ENCODE results near the gene PIP5K1B.

PIP5K1B gene

DNA sequence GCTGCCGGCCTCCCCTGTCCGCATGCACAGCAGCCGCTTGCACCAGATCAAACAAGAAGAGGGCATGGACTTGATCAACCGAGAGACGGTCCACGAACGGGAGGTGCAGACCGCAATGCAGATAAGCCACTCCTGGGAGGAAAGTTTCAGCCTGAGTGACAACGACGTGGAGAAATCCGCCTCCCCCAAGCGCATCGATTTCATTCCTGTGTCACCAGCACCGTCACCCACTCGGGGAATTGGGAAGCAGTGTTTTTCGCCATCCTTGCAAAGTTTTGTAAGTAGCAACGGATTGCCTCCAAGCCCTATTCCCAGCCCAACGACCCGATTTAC lies 75.3 kb downstream of the PIP5K1B start:
- Histone ChIP-seq H3K4me3 (ENCODE audit: insufficient read length, low read depth) (peak overlapping the region; percentile 89), H3K4me1 (ENCODE audit: insufficient read depth, insufficient read length) (no peaks in the 10 kb centered on the region), H3K27me3 (ENCODE audit: insufficient read depth, insufficient read length) (no peaks in the 10 kb centered on the region), H3K9ac (ENCODE audit: insufficient read length, low read depth) (peak overlapping the region; percentile 89), H3K9me3 (ENCODE audit: insufficient read depth, low read length) (no peaks in the 10 kb centered on the region), H3K36me3 (ENCODE audit: insufficient read depth, insufficient read length, low read length) (peaks cover 11% of the 10 kb centered on the region)
- DNase-seq (ENCODE audit: low read depth, low spot score): no peak
- TF ChIP-seq SUZ12 (IDR thresholded peaks at IDR 0.05; ENCODE audit: extremely low read depth, insufficient read depth, insufficient read length) (no peak), ZNF274 (IDR thresholded peaks at IDR 0.05; ENCODE audit: low read depth, low read length) (no peak), YY1 (IDR thresholded peaks at IDR 0.05; ENCODE audit: insufficient read depth, insufficient read length) (no peak)

DNA sequence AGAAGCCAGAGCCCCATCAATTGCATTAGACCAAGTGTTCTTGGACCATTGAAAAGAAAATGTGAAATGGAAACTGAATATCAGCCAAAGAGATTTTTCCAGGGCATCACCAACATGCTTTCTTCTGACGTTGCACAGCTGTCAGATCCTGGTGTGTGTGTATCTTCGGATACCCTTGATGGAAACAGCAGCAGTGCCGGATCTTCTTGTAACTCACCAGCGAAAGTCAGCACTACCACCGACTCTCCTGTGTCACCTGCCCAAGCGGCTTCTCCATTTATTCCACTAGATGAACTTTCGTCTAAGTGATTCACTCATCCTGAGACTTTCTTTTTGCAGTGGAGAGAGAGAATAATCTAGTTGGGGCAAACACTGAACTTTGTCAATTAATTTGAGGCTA lies 75.7 kb downstream of the PIP5K1B start:
- no peak for TF ChIP-seq SUZ12 (IDR thresholded peaks at IDR 0.05; ENCODE audit: extremely low read depth, insufficient read depth, insufficient read length)
- no peak for TF ChIP-seq ZNF274 (IDR thresholded peaks at IDR 0.05; ENCODE audit: low read depth, low read length)
- TF ChIP-seq YY1 (IDR thresholded peaks at IDR 0.05; ENCODE audit: insufficient read depth, insufficient read length): no peak
- Histone ChIP-seq H3K4me1 (ENCODE audit: insufficient read depth, insufficient read length) (no peaks in the 10 kb centered on the region), H3K9ac (ENCODE audit: insufficient read length, low read depth) (peak overlapping the region; percentile 89), H3K36me3 (ENCODE audit: insufficient read depth, insufficient read length, low read length) (peaks cover 11% of the 10 kb centered on the region), H3K9me3 (ENCODE audit: insufficient read depth, low read length) (no peaks in the 10 kb centered on the region), H3K27me3 (ENCODE audit: insufficient read depth, insufficient read length) (no peaks in the 10 kb centered on the region), H3K4me3 (ENCODE audit: insufficient read length, low read depth) (peak overlapping the region; percentile 89)
- DNase-seq (ENCODE audit: low read depth, low spot score): no peak

DNA sequence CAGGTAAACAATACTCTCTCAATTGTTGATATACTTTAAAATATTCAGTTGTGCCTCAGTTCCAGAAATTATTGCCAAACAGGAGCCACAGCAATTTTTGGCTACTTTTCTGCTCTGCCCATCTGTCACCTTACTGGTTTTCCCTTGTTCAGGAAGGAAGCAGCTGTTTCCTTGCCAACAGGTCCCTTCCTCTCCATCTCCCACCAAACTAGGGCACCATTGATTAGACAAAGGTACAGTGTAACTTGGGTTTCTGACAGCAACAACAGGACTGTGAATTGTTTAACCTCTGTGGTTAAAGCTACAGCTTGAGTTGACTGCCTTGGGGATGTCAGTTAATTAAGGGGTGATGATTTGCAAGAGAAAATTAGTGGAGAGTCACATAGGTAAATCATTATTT lies 76.9 kb downstream of the PIP5K1B start:
- Histone ChIP-seq H3K27me3 (ENCODE audit: insufficient read depth, insufficient read length) (no peaks in the 10 kb centered on the region), H3K4me3 (ENCODE audit: insufficient read length, low read depth) (no peak overlapping the region), H3K9ac (ENCODE audit: insufficient read length, low read depth) (no peak overlapping the region), H3K4me1 (ENCODE audit: insufficient read depth, insufficient read length) (no peaks in the 10 kb centered on the region), H3K9me3 (ENCODE audit: insufficient read depth, low read length) (no peaks in the 10 kb centered on the region), H3K36me3 (ENCODE audit: insufficient read depth, insufficient read length, low read length) (peaks cover 14% of the 10 kb centered on the region)
- no peak for DNase-seq (ENCODE audit: low read depth, low spot score)
- TF ChIP-seq SUZ12 (IDR thresholded peaks at IDR 0.05; ENCODE audit: extremely low read depth, insufficient read depth, insufficient read length) (no peak), ZNF274 (IDR thresholded peaks at IDR 0.05; ENCODE audit: low read depth, low read length) (no peak), YY1 (IDR thresholded peaks at IDR 0.05; ENCODE audit: insufficient read depth, insufficient read length) (no peak)

DNA sequence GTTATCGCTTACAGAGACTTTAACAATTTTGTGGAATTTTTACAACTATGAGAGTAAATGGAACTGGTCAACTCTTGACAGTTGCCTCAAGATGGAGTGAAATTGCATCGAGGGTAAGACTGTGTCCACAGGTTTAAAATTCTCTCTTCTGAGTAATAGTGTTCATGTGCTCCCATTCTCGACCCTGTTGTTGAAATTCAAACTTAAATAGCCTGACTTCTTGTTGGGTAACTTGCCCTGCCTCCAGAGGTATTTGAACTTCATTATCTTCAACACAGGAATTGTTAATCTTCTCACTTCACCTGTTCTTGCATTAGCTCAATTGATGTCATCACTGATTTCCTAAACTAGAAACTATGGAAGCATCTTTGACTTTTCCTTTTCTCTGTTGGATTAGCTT lies 77.5 kb downstream of the PIP5K1B start:
- Histone ChIP-seq H3K9ac (ENCODE audit: insufficient read length, low read depth) (no peak overlapping the region), H3K27me3 (ENCODE audit: insufficient read depth, insufficient read length) (no peaks in the 10 kb centered on the region), H3K36me3 (ENCODE audit: insufficient read depth, insufficient read length, low read length) (peaks cover 14% of the 10 kb centered on the region), H3K4me1 (ENCODE audit: insufficient read depth, insufficient read length) (no peaks in the 10 kb centered on the region), H3K9me3 (ENCODE audit: insufficient read depth, low read length) (no peaks in the 10 kb centered on the region), H3K4me3 (ENCODE audit: insufficient read length, low read depth) (no peak overlapping the region)
- TF ChIP-seq SUZ12 (IDR thresholded peaks at IDR 0.05; ENCODE audit: extremely low read depth, insufficient read depth, insufficient read length): no peak
- TF ChIP-seq YY1 (IDR thresholded peaks at IDR 0.05; ENCODE audit: insufficient read depth, insufficient read length): no peak
- no peak for TF ChIP-seq ZNF274 (IDR thresholded peaks at IDR 0.05; ENCODE audit: low read depth, low read length)
- DNase-seq (ENCODE audit: low read depth, low spot score): no peak

DNA sequence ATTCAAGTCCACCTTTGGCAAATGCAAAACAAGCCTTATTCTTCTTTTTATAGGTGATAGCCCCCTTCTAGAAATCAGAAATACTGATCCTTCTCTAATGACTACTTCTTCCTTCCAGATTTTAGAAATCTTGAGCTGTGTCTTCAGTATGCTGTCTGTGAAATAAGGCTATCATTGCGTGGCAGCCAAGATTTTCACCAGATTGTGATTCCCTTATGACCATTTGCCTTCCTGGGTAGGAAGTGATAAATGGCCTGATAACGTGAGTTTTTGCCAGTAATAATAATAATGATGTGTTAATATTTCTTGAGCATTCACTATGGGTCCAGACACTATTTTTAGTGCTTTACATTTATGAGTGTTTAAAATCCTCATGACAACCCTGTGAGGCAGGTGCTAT lies 80.9 kb downstream of the PIP5K1B start:
- H3K9me3 ChIP-seq (ENCODE audit: insufficient read depth, low read length): no peaks in the 10 kb centered on the region
- TF ChIP-seq YY1 (IDR thresholded peaks at IDR 0.05; ENCODE audit: insufficient read depth, insufficient read length) (no peak), SUZ12 (IDR thresholded peaks at IDR 0.05; ENCODE audit: extremely low read depth, insufficient read depth, insufficient read length) (no peak), ZNF274 (IDR thresholded peaks at IDR 0.05; ENCODE audit: low read depth, low read length) (no peak)
- no peak for DNase-seq (ENCODE audit: low read depth, low spot score)

DNA sequence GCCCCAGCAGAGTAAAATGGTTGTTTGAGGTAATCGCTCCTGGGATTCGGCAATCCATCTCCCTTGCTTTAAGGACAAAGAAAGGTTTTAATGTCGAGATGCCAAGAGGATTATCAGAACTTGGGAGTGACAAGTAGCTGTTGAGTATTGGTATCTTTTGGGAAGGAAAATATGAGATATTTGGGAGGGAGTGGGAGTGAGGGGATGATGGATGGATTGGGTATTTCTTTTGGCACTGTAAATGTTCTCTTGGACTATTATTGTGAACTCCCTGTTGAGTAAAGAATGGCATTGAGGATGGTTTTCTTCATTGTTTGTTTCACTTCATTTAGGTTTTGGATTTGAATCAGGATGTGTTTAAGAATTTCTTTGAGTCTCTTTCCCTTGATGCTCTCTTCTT lies 86.1 kb downstream of the PIP5K1B start:
- Histone ChIP-seq H3K4me1 (ENCODE audit: insufficient read depth, insufficient read length) (no peaks in the 10 kb centered on the region), H3K36me3 (ENCODE audit: insufficient read depth, insufficient read length, low read length) (peaks cover 3% of the 10 kb centered on the region), H3K27me3 (ENCODE audit: insufficient read depth, insufficient read length) (no peaks in the 10 kb centered on the region), H3K9me3 (ENCODE audit: insufficient read depth, low read length) (no peaks in the 10 kb centered on the region), H3K4me3 (ENCODE audit: insufficient read length, low read depth) (no peak overlapping the region), H3K9ac (ENCODE audit: insufficient read length, low read depth) (no peak overlapping the region)
- TF ChIP-seq ZNF274 (IDR thresholded peaks at IDR 0.05; ENCODE audit: low read depth, low read length) (no peak), YY1 (IDR thresholded peaks at IDR 0.05; ENCODE audit: insufficient read depth, insufficient read length) (no peak), SUZ12 (IDR thresholded peaks at IDR 0.05; ENCODE audit: extremely low read depth, insufficient read depth, insufficient read length) (no peak)
- no peak for DNase-seq (ENCODE audit: low read depth, low spot score)

More for the DNA sequence above, 80.9 kb downstream of the PIP5K1B start:
- Histone ChIP-seq H3K9ac (ENCODE audit: insufficient read length, low read depth) (no peak overlapping the region), H3K4me3 (ENCODE audit: insufficient read length, low read depth) (no peak overlapping the region), H3K4me1 (ENCODE audit: insufficient read depth, insufficient read length) (no peaks in the 10 kb centered on the region), H3K36me3 (ENCODE audit: insufficient read depth, insufficient read length, low read length) (peaks cover 14% of the 10 kb centered on the region), H3K27me3 (ENCODE audit: insufficient read depth, insufficient read length) (no peaks in the 10 kb centered on the region)

DNA sequence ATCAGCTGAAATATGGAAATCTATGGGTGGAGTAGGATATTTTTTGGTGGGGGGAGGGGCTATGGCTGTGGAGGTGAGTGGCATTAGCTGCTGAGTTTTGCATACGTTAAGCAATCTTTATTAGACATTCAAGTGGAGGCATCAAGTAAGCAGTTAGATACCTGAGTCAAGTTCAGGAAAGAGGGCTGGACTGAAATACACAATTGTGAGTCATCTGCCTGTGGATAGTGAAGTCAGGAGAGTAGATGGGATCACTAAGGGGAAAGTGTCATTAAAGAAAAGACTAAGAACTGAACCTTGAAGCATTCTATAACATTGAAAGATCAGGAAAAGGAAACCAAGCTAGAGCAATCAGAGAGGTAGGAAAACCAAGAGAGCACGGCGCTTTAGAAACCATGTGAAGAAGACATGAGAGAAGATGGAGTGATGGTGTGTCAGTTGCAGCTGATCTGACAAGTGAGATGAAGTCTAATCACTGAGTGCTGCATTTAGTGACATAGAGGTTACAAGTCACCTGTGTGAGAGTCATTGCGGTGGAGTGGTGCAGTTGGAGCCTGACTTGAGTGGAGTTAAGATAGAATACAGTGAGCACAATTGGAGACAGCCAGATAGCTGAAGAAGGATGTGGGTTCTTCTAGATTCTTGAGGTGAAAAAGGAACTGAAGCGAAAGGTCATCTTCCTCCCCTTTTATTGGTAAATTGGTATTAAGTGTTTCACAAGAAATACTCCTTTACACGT lies 88.7 kb downstream of the PIP5K1B start:
- H3K9me3 ChIP-seq (ENCODE audit: insufficient read depth, low read length): no peaks in the 10 kb centered on the region
- TF ChIP-seq YY1 (IDR thresholded peaks at IDR 0.05; ENCODE audit: insufficient read depth, insufficient read length): no peak
- no peak for TF ChIP-seq SUZ12 (IDR thresholded peaks at IDR 0.05; ENCODE audit: extremely low read depth, insufficient read depth, insufficient read length)
- no peak for TF ChIP-seq ZNF274 (IDR thresholded peaks at IDR 0.05; ENCODE audit: low read depth, low read length)
- no peaks in the 10 kb centered on the region for H3K4me1 ChIP-seq (ENCODE audit: insufficient read depth, insufficient read length)
- H3K27me3 ChIP-seq (ENCODE audit: insufficient read depth, insufficient read length): no peaks in the 10 kb centered on the region
- no peak overlapping the region for H3K9ac ChIP-seq (ENCODE audit: insufficient read length, low read depth)
- H3K4me3 ChIP-seq (ENCODE audit: insufficient read length, low read depth): no peak overlapping the region
- no peaks in the 10 kb centered on the region for H3K36me3 ChIP-seq (ENCODE audit: insufficient read depth, insufficient read length, low read length)
- no peak for DNase-seq (ENCODE audit: low read depth, low spot score)

Measured in NT2/D1 (cell line).